Measurements from ENCODE around the gene EIF4G3.

GRCh38 chr1:21220815-21221214, 44.1 kb upstream of the EIF4G3 start:
- no peak for TF ChIP-seq EZH2 (optimal IDR thresholded peaks at IDR 0.05; ENCODE audit: low read depth, low read length)
- TF ChIP-seq, protein P1, sequence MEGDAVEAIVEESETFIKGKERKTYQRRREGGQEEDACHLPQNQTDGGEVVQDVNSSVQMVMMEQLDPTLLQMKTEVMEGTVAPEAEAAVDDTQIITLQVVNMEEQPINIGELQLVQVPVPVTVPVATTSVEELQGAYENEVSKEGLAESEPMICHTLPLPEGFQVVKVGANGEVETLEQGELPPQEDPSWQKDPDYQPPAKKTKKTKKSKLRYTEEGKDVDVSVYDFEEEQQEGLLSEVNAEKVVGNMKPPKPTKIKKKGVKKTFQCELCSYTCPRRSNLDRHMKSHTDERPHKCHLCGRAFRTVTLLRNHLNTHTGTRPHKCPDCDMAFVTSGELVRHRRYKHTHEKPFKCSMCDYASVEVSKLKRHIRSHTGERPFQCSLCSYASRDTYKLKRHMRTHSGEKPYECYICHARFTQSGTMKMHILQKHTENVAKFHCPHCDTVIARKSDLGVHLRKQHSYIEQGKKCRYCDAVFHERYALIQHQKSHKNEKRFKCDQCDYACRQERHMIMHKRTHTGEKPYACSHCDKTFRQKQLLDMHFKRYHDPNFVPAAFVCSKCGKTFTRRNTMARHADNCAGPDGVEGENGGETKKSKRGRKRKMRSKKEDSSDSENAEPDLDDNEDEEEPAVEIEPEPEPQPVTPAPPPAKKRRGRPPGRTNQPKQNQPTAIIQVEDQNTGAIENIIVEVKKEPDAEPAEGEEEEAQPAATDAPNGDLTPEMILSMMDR (IDR thresholded peaks at IDR 0.05; ENCODE audit: low read length), result no peak
